NAMALWA (cell line): ENCODE data around the gene NPAS2.

Experiments
- DNase-seq: peaks from one replicate; pipeline ENCODE4 v3.0.0-alpha.2; 2015; ENCODE audit warnings: low spot score

NPAS2 gene

GRCh38 chr2:101012706-101013181 lies 192.8 kb downstream of the NPAS2 start:
- DNase-seq: peak; percentile 53

GRCh38 chr2:101014264-101014857 lies 194.4 kb downstream of the NPAS2 start:
- no peak for DNase-seq

- DNase-seq: no peak
Observed at GRCh38 chr2:101017371-101017770, 197.4 kb downstream of the NPAS2 start.

- DNase-seq: no peak
Observed at GRCh38 chr2:101018934-101019333, 199.0 kb downstream of the NPAS2 start.

- no peak for DNase-seq
Observed at GRCh38 chr2:101022221-101022620, 202.3 kb downstream of the NPAS2 start.

- no peak for DNase-seq
Observed at GRCh38 chr2:101023327-101024107, 203.6 kb downstream of the NPAS2 start.

- no peak for DNase-seq
Observed at GRCh38 chr2:101025561-101025960, 205.6 kb downstream of the NPAS2 start.

- no peak for DNase-seq
Observed at GRCh38 chr2:101026253-101026701, 206.3 kb downstream of the NPAS2 start.

- DNase-seq: no peak
Observed at GRCh38 chr2:101026923-101027469, 207.1 kb downstream of the NPAS2 start.

GRCh38 chr2:101027852-101028251 lies 207.9 kb downstream of the NPAS2 start:
- DNase-seq: no peak

- no peak for DNase-seq
Observed at GRCh38 chr2:101030866-101031554, 211.1 kb downstream of the NPAS2 start.

GRCh38 chr2:101032084-101032776 lies 212.3 kb downstream of the NPAS2 start:
- no peak for DNase-seq

GRCh38 chr2:101036562-101036961 lies 216.6 kb downstream of the NPAS2 start:
- peak; percentile 40 for DNase-seq

- no peak for DNase-seq
Observed at GRCh38 chr2:101037161-101037755, 217.3 kb downstream of the NPAS2 start.

- peak; percentile 42 for DNase-seq
Observed at GRCh38 chr2:101038455-101039255, 218.7 kb downstream of the NPAS2 start.

GRCh38 chr2:101040072-101040471 lies 220.1 kb downstream of the NPAS2 start:
- no peak for DNase-seq

- no peak for DNase-seq
Observed at GRCh38 chr2:101040761-101041160, 220.8 kb downstream of the NPAS2 start.

GRCh38 chr2:101041413-101041812 lies 221.5 kb downstream of the NPAS2 start:
- no peak for DNase-seq

- no peak for DNase-seq
Observed at GRCh38 chr2:101045330-101045729, 225.4 kb downstream of the NPAS2 start.
